Measurements from ENCODE around the gene TTC1.
A peak's percentile ranks its signal among the peaks of the same experiment; 100 is the strongest.

TTC1 gene

DNA sequence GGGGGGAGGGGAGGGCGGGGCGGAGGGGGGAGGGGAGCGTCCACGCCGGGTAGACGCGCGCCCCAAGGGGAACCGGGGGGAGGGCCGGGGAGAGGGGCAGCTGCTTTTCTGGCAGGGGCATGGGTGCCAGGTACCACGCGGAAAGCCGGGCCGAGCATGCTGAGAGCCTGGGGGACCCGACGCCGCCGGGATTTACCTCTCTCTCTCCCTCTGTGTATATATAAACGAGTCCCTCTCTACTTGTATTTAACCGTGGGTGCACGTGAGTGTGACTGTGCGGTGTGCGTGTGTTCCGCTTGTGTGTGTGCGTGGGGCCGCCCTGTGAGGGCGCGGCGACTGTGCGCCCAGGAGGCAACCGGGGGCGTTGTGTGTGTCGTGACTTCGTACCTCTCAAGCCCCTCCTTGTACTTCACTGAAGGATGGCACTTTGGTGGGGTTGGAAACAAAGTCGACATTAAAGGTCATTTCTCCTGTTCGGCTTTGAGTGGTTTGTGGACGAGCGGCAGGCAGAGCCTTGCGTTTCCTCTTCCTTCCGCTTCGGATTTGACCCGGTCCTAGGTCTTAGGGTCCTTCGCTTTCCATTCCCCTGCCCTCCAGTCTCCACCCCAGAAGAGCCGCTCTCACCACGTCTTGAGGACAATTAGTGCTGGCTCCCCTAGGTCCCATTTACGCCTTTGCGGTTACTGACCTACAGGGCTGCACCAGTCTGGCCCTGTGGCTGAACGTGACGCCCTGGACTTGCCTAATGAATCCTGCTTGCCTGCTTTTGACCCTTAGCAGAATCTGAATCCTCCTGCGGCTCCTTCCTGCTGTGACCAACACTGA is 36.2 kb upstream of the TTC1 start:
- no peaks in the 10 kb centered on the region for H3K4me1 ChIP-seq (ENCODE audit: control insufficient read depth, low read depth, low read length)
- H3K9me3 ChIP-seq (ENCODE audit: control insufficient read depth, low read depth, low read length), result no peaks in the 10 kb centered on the region
- no peak overlapping the region for H3K9ac ChIP-seq (ENCODE audit: low read length)
- peaks cover 43% of the 10 kb centered on the region for H3K27me3 ChIP-seq (ENCODE audit: control insufficient read depth, insufficient read depth, low read length)
- no peaks in the 10 kb centered on the region for H3K36me3 ChIP-seq (ENCODE audit: control insufficient read depth, low read depth, low read length)
- peak overlapping the region; percentile 44 for H3K4me3 ChIP-seq (ENCODE audit: low read length)
- no peak overlapping the region for H3K27ac ChIP-seq (ENCODE audit: low read length)

- Histone ChIP-seq H3K27me3 (ENCODE audit: control insufficient read depth, insufficient read depth, low read length) (peaks cover 37% of the 10 kb centered on the region), H3K4me1 (ENCODE audit: control insufficient read depth, low read depth, low read length) (no peaks in the 10 kb centered on the region), H3K9me3 (ENCODE audit: control insufficient read depth, low read depth, low read length) (no peaks in the 10 kb centered on the region), H3K36me3 (ENCODE audit: control insufficient read depth, low read depth, low read length) (no peaks in the 10 kb centered on the region), H3K4me3 (ENCODE audit: low read length) (no peak overlapping the region), H3K9ac (ENCODE audit: low read length) (no peak overlapping the region), H3K27ac (ENCODE audit: low read length) (no peak overlapping the region)
Observed at GRCh38 chr5:159975462-159976019, 33.4 kb upstream of the TTC1 start.

DNA sequence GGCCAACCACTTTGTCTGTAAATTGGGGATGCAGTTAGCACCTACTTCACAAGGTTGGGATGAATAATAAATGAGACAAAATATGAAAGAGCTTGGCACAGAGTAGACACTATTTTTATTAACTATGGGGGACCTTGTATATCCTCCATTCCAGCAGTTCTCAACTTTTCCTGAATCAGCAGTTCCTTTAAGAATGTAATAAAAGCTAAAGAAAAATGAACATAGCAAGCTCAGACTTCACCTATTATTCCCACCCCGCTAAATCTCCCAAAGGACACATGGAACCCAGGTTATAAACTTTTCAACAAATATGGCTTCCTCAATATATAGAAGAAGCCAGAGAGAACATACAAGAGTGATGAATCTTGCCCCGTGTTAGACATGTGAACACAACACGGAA is 32.0 kb upstream of the TTC1 start:
- Histone ChIP-seq H3K4me1 (ENCODE audit: control insufficient read depth, low read depth, low read length) (no peaks in the 10 kb centered on the region), H3K9ac (ENCODE audit: low read length) (no peak overlapping the region), H3K27me3 (ENCODE audit: control insufficient read depth, insufficient read depth, low read length) (peaks cover 23% of the 10 kb centered on the region), H3K9me3 (ENCODE audit: control insufficient read depth, low read depth, low read length) (no peaks in the 10 kb centered on the region), H3K27ac (ENCODE audit: low read length) (no peak overlapping the region), H3K36me3 (ENCODE audit: control insufficient read depth, low read depth, low read length) (no peaks in the 10 kb centered on the region), H3K4me3 (ENCODE audit: low read length) (no peak overlapping the region)

- H3K4me3 ChIP-seq (ENCODE audit: low read length), result no peak overlapping the region
- H3K9me3 ChIP-seq (ENCODE audit: control insufficient read depth, low read depth, low read length), result no peaks in the 10 kb centered on the region
- H3K4me1 ChIP-seq (ENCODE audit: control insufficient read depth, low read depth, low read length), result no peaks in the 10 kb centered on the region
- peaks cover 9% of the 10 kb centered on the region for H3K27me3 ChIP-seq (ENCODE audit: control insufficient read depth, insufficient read depth, low read length)
- no peak overlapping the region for H3K27ac ChIP-seq (ENCODE audit: low read length)
- no peak overlapping the region for H3K9ac ChIP-seq (ENCODE audit: low read length)
- H3K36me3 ChIP-seq (ENCODE audit: control insufficient read depth, low read depth, low read length), result no peaks in the 10 kb centered on the region
Observed at GRCh38 chr5:159978358-159978757, 30.6 kb upstream of the TTC1 start.

GRCh38 chr5:159982421-159983173 is 26.3 kb upstream of the TTC1 start:
- H3K4me3 ChIP-seq (ENCODE audit: low read length), result no peak overlapping the region
- peaks cover 21% of the 10 kb centered on the region for H3K27me3 ChIP-seq (ENCODE audit: control insufficient read depth, insufficient read depth, low read length)
- no peaks in the 10 kb centered on the region for H3K4me1 ChIP-seq (ENCODE audit: control insufficient read depth, low read depth, low read length)
- no peaks in the 10 kb centered on the region for H3K9me3 ChIP-seq (ENCODE audit: control insufficient read depth, low read depth, low read length)
- no peaks in the 10 kb centered on the region for H3K36me3 ChIP-seq (ENCODE audit: control insufficient read depth, low read depth, low read length)
- no peak overlapping the region for H3K27ac ChIP-seq (ENCODE audit: low read length)
- H3K9ac ChIP-seq (ENCODE audit: low read length), result no peak overlapping the region

- Histone ChIP-seq H3K36me3 (ENCODE audit: control insufficient read depth, low read depth, low read length) (no peaks in the 10 kb centered on the region), H3K27ac (ENCODE audit: low read length) (no peak overlapping the region), H3K27me3 (ENCODE audit: control insufficient read depth, insufficient read depth, low read length) (peaks cover 29% of the 10 kb centered on the region), H3K9ac (ENCODE audit: low read length) (no peak overlapping the region), H3K9me3 (ENCODE audit: control insufficient read depth, low read depth, low read length) (no peaks in the 10 kb centered on the region), H3K4me3 (ENCODE audit: low read length) (peak overlapping the region; percentile 68), H3K4me1 (ENCODE audit: control insufficient read depth, low read depth, low read length) (no peaks in the 10 kb centered on the region)
Observed at GRCh38 chr5:159987031-159987674, 21.8 kb upstream of the TTC1 start.

DNA sequence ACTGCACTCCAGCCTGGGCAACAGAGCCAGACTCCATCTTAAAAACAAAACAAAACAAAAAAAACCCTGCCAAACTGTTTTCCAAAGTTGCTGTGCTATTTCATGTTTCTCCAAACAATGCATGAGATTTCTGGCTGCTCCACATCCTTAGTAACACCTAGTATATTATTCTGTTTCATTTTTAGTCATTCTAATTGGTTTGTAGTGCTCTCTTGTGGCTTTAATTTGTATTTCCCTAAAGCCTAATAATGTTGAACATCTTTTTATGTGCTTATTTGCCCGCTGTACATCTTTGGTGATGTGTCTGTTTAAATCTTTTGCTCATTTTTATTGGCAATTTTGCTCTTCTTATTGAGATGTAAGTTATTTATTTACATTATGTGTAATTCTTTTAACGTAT is 18.4 kb upstream of the TTC1 start:
- no peak overlapping the region for H3K9ac ChIP-seq (ENCODE audit: low read length)
- no peaks in the 10 kb centered on the region for H3K36me3 ChIP-seq (ENCODE audit: control insufficient read depth, low read depth, low read length)
- H3K9me3 ChIP-seq (ENCODE audit: control insufficient read depth, low read depth, low read length), result no peaks in the 10 kb centered on the region
- no peak overlapping the region for H3K4me3 ChIP-seq (ENCODE audit: low read length)
- H3K4me1 ChIP-seq (ENCODE audit: control insufficient read depth, low read depth, low read length), result no peaks in the 10 kb centered on the region
- peaks cover 29% of the 10 kb centered on the region for H3K27me3 ChIP-seq (ENCODE audit: control insufficient read depth, insufficient read depth, low read length)
- no peak overlapping the region for H3K27ac ChIP-seq (ENCODE audit: low read length)

DNA sequence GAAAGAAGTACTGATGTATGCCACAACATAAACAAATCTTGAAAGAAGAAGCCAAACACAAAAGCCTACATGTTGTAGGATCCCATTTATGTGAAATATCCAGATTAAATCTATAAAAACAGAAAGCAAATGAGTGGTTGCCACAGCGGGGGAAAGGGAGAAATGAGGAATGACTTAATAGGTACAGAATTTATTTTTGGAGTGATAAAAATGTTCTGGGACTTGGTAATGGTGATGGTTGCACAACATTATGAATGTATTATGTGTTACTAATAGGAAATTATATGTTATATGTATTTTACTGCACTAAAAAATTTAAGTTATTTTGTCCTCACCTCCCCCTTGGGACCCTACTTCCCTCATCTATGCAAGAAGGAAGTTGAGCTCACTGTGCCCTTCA is 16.4 kb upstream of the TTC1 start:
- H3K4me3 ChIP-seq (ENCODE audit: low read length), result no peak overlapping the region
- H3K4me1 ChIP-seq (ENCODE audit: control insufficient read depth, low read depth, low read length), result no peaks in the 10 kb centered on the region
- no peak overlapping the region for H3K9ac ChIP-seq (ENCODE audit: low read length)
- peaks cover 8% of the 10 kb centered on the region for H3K27me3 ChIP-seq (ENCODE audit: control insufficient read depth, insufficient read depth, low read length)
- no peaks in the 10 kb centered on the region for H3K9me3 ChIP-seq (ENCODE audit: control insufficient read depth, low read depth, low read length)
- no peak overlapping the region for H3K27ac ChIP-seq (ENCODE audit: low read length)
- H3K36me3 ChIP-seq (ENCODE audit: control insufficient read depth, low read depth, low read length), result no peaks in the 10 kb centered on the region

DNA sequence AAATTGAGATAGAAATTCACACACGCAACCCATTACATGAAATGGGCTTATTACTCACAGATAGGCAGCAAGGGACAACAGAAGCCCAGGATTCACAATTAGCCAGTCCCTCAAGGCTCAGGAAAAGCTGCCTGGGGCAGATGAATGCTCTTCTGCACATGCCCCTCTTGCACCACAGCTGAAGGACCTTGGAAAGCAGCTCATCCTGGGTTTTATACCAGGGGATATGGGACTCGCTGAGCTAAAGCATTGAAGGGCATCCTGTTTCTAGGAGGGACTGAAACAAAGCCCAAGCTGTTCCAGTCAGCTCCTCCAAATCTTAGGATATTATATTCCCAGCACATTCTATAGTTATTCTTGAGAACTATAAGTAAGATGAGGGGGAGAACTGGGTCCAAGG is 15.7 kb upstream of the TTC1 start:
- Histone ChIP-seq H3K4me1 (ENCODE audit: control insufficient read depth, low read depth, low read length) (no peaks in the 10 kb centered on the region), H3K9me3 (ENCODE audit: control insufficient read depth, low read depth, low read length) (no peaks in the 10 kb centered on the region), H3K4me3 (ENCODE audit: low read length) (no peak overlapping the region), H3K27me3 (ENCODE audit: control insufficient read depth, insufficient read depth, low read length) (peaks cover 2% of the 10 kb centered on the region), H3K36me3 (ENCODE audit: control insufficient read depth, low read depth, low read length) (no peaks in the 10 kb centered on the region), H3K27ac (ENCODE audit: low read length) (no peak overlapping the region), H3K9ac (ENCODE audit: low read length) (no peak overlapping the region)

- no peaks in the 10 kb centered on the region for H3K27me3 ChIP-seq (ENCODE audit: control insufficient read depth, insufficient read depth, low read length)
- H3K9me3 ChIP-seq (ENCODE audit: control insufficient read depth, low read depth, low read length), result no peaks in the 10 kb centered on the region
- no peaks in the 10 kb centered on the region for H3K36me3 ChIP-seq (ENCODE audit: control insufficient read depth, low read depth, low read length)
- H3K4me1 ChIP-seq (ENCODE audit: control insufficient read depth, low read depth, low read length), result no peaks in the 10 kb centered on the region
- H3K9ac ChIP-seq (ENCODE audit: low read length), result no peak overlapping the region
- no peak overlapping the region for H3K4me3 ChIP-seq (ENCODE audit: low read length)
- no peak overlapping the region for H3K27ac ChIP-seq (ENCODE audit: low read length)
Observed at GRCh38 chr5:159995907-159996306, 13.0 kb upstream of the TTC1 start.

GRCh38 chr5:160001457-160001856 is 7.5 kb upstream of the TTC1 start:
- Histone ChIP-seq H3K4me1 (ENCODE audit: control insufficient read depth, low read depth, low read length) (no peaks in the 10 kb centered on the region), H3K9me3 (ENCODE audit: control insufficient read depth, low read depth, low read length) (no peaks in the 10 kb centered on the region), H3K36me3 (ENCODE audit: control insufficient read depth, low read depth, low read length) (no peaks in the 10 kb centered on the region), H3K9ac (ENCODE audit: low read length) (no peak overlapping the region), H3K4me3 (ENCODE audit: low read length) (no peak overlapping the region), H3K27me3 (ENCODE audit: control insufficient read depth, insufficient read depth, low read length) (no peaks in the 10 kb centered on the region), H3K27ac (ENCODE audit: low read length) (no peak overlapping the region)

All from iPS-18a (cell line).